Measurements from ENCODE around the gene MLLT10. TPM values are rescaled to one million over a fixed set of nuclear protein-coding genes. Genes with fewer than 3 reads are reported as not detected.
A peak's percentile ranks its signal among the peaks of the same experiment; 100 is the strongest.

MLLT10 gene
- total RNA-seq, 1 donor from 2014 or later = 50.6 TPM

DNA sequence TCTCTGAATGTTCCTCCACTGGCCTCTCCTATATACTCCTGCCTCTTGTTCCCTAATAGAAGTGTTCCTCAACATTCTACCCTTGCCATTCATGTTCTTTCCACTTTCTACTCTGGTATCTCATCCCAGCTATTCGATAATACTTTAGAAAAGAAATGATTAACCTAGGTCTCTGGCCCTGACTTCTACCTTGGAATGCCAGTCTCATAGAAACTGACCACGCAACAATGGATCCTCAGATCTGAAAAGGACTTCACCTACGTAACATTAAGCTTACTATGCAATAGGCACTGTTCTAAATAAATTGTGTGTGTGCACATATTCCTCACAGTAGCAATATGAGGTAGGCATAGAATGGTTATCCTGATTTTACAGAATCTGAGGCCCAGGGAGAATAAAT is 235.0 kb downstream of the MLLT10 start:
- H3K4me1 Mint-ChIP-seq (ENCODE audit: unreplicated experiment) = peaks cover 3% of the 10 kb centered on the region
- H3K27me3 Mint-ChIP-seq (ENCODE audit: unreplicated experiment) = no peaks in the 10 kb centered on the region
- H3K27ac Mint-ChIP-seq (ENCODE audit: unreplicated experiment) = no peak overlapping the region
- no peaks in the 10 kb centered on the region for H3K9me3 Mint-ChIP-seq (ENCODE audit: unreplicated experiment)
- TF ChIP-seq, protein P1, sequence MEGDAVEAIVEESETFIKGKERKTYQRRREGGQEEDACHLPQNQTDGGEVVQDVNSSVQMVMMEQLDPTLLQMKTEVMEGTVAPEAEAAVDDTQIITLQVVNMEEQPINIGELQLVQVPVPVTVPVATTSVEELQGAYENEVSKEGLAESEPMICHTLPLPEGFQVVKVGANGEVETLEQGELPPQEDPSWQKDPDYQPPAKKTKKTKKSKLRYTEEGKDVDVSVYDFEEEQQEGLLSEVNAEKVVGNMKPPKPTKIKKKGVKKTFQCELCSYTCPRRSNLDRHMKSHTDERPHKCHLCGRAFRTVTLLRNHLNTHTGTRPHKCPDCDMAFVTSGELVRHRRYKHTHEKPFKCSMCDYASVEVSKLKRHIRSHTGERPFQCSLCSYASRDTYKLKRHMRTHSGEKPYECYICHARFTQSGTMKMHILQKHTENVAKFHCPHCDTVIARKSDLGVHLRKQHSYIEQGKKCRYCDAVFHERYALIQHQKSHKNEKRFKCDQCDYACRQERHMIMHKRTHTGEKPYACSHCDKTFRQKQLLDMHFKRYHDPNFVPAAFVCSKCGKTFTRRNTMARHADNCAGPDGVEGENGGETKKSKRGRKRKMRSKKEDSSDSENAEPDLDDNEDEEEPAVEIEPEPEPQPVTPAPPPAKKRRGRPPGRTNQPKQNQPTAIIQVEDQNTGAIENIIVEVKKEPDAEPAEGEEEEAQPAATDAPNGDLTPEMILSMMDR (IDR thresholded peaks at IDR 0.05; ENCODE audit: unreplicated experiment) = no peak
- H3K36me3 Mint-ChIP-seq (ENCODE audit: low read depth, unreplicated experiment) = no peaks in the 10 kb centered on the region
- no peak for DNase-seq (ENCODE audit: low spot score)
- H3K4me3 Mint-ChIP-seq (ENCODE audit: unreplicated experiment) = no peak overlapping the region

DNA sequence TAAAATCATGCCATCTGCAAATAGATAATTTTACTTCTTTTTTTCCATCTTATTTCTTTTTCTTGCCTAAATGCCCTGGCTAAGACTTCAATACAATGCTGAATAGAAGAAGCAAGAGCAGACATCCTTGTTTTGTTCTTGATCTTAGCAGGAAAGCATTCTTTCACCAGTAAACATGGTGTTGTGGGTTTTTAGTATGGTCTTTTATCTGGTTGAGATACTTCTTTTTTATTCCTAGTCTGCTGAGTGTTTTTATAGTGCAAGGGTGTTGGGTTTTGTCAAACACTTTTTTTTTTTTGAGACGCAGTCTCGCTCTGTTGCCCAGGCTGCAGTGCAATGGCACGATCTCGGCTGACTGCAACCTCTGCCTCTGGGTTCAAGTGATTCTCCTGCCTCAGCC is 237.2 kb downstream of the MLLT10 start:
- Mint-ChIP-seq H3K36me3 (ENCODE audit: low read depth, unreplicated experiment) (no peaks in the 10 kb centered on the region), H3K4me1 (ENCODE audit: unreplicated experiment) (no peaks in the 10 kb centered on the region)
- TF ChIP-seq, protein P1 (IDR thresholded peaks at IDR 0.05; ENCODE audit: unreplicated experiment) = no peak

DNA sequence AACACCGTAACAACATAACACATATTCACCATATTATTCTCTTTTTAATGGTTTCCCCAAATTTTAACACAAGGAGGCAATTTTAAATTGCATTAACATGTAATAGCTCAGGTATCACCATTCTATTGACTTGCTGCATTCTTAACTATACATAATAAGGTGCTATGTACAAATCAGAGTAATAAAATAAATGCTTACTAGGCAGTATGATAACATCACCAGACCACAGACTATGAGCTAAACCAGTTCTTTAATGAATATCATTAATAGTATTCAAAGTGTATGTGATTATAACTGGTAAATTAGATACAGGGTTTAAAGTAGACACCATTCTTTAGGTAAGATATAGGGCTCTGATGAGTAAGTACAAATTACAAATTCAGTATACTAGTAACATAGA is 242.9 kb downstream of the MLLT10 start:
- Mint-ChIP-seq H3K27ac (ENCODE audit: unreplicated experiment) (no peak overlapping the region), H3K36me3 (ENCODE audit: low read depth, unreplicated experiment) (peaks cover 12% of the 10 kb centered on the region), H3K27me3 (ENCODE audit: unreplicated experiment) (peaks cover 1% of the 10 kb centered on the region), H3K9me3 (ENCODE audit: unreplicated experiment) (no peaks in the 10 kb centered on the region), H3K4me3 (ENCODE audit: unreplicated experiment) (no peak overlapping the region), H3K4me1 (ENCODE audit: unreplicated experiment) (no peaks in the 10 kb centered on the region)
- TF ChIP-seq, protein P1 (IDR thresholded peaks at IDR 0.05; ENCODE audit: unreplicated experiment) = no peak
- no peak for DNase-seq (ENCODE audit: low spot score)

More for the DNA sequence above, 237.2 kb downstream of the MLLT10 start:
- H3K27ac Mint-ChIP-seq (ENCODE audit: unreplicated experiment) = no peak overlapping the region
- H3K27me3 Mint-ChIP-seq (ENCODE audit: unreplicated experiment) = no peaks in the 10 kb centered on the region
- no peak overlapping the region for H3K4me3 Mint-ChIP-seq (ENCODE audit: unreplicated experiment)
- no peaks in the 10 kb centered on the region for H3K9me3 Mint-ChIP-seq (ENCODE audit: unreplicated experiment)
- DNase-seq (ENCODE audit: low spot score) = no peak

DNA sequence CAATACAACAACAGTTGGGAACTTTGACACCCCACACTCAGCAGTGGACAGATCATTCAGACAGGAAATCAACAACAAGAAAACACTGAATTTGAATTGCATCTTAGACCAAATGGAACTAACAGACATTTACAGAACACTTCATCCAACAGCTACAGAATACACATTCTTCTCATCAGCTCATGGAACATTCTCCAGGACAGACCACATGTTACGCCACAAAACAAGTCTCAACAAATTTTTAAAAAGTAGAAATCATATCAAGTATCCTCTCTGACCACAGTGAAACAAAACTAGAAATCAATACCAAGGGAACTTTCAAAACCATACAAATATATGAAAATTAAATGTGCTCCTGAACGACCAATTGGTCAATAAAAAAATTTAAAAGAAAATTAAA is 257.2 kb downstream of the MLLT10 start:
- Mint-ChIP-seq H3K27ac (ENCODE audit: unreplicated experiment) (no peak overlapping the region), H3K4me3 (ENCODE audit: unreplicated experiment) (no peak overlapping the region), H3K27me3 (ENCODE audit: unreplicated experiment) (no peaks in the 10 kb centered on the region), H3K36me3 (ENCODE audit: low read depth, unreplicated experiment) (peaks cover 4% of the 10 kb centered on the region), H3K4me1 (ENCODE audit: unreplicated experiment) (no peaks in the 10 kb centered on the region), H3K9me3 (ENCODE audit: unreplicated experiment) (no peaks in the 10 kb centered on the region)
- TF ChIP-seq, protein P1 (IDR thresholded peaks at IDR 0.05; ENCODE audit: unreplicated experiment) = no peak
- no peak for DNase-seq (ENCODE audit: low spot score)

Small RNA genes lying within 50 kb of the gene (microRNA-seq; reads per million reads assigned to microRNA genes)
- gene MIR1915 (ENCODE audit: unreplicated experiment) = 29.6 reads per million, percentile 72 among the genes with 10 or more reads in this experiment

Other genes with a start within 250 kb of the MLLT10 start
- 5.9 TPM for gene SKIDA1, start 8.6 kb upstream of the MLLT10 start, total RNA-seq (ENCODE audit: unreplicated experiment)